PC-3 (cell line): ENCODE data around the gene VRK3. TPM values are rescaled to one million over a fixed set of nuclear protein-coding genes. Genes with fewer than 3 reads are reported as not detected.

Experiments
- ATAC-seq: fragments of 200-7000 bp; cut with Tn5 transposase; 2 replicates; pipeline ENCODE4 v1.9.1; 2020; ENCODE audit warnings: mild to moderate bottlenecking, moderate library complexity
- BruUV-seq: library from RNA; stranded (reverse); fragments of 400-500 nt; replicated peaks from 2 replicates; lab custom pipeline; 2021; lab: Mats Ljungman, UMichigan
- CTCF ChIA-PET: fragments of 300-600 bp; sonication (Branson Sonifier 250); formaldehyde crosslinking; loops from one replicate; lab custom pipeline; 2022; ENCODE audit warnings: antibody characterized with exemption; lab: Charles Lee
- POLR2A ChIA-PET: fragments of 300-600 bp; sonication (Branson Sonifier 250); formaldehyde crosslinking; loops from one replicate; lab custom pipeline; 2022; ENCODE audit warnings: antibody characterized with exemption; ENCODE audit not compliant: unreplicated experiment; lab: Charles Lee
- DNase-seq: peaks from one replicate; pipeline ENCODE4 v3.0.0-alpha.2; 2015
- H2AFZ ChIP-seq: fragments of 300-600 bp; sonication (generic); 2 replicates; pipeline ENCODE4 v1.6.0; 2016; ENCODE audit warnings: antibody characterized with exemption, low read length
- H3F3A ChIP-seq: fragments of 300-600 bp; sonication (generic); one replicate; pipeline ENCODE4 v1.6.0; 2017; ENCODE audit warnings: antibody characterized with exemption, low read length, control low read depth, mild to moderate bottlenecking; ENCODE audit not compliant: unreplicated experiment
- H3K27ac ChIP-seq: fragments of 300-600 bp; sonication (generic); 2 replicates; pipeline ENCODE4 v1.5.1; 2016; ENCODE audit warnings: mild to moderate bottlenecking, low read length
- H3K27me3 ChIP-seq: fragments of 300-600 bp; sonication (generic); 2 replicates; pipeline ENCODE4 v1.6.1; 2016; ENCODE audit warnings: low read length, mixed read lengths
- H3K36me3 ChIP-seq: fragments of 300-600 bp; sonication (generic); 2 replicates; pipeline ENCODE4 v1.6.1; 2016; ENCODE audit warnings: low read depth, mixed run types, low read length, mixed read lengths
- H3K4me1 ChIP-seq: fragments of 300-600 bp; sonication (generic); 2 replicates; pipeline ENCODE4 v1.5.1; 2016; ENCODE audit warnings: low read length; ENCODE audit not compliant: insufficient read depth
- H3K4me2 ChIP-seq: fragments of 300-600 bp; sonication (generic); 2 replicates; pipeline ENCODE4 v1.6.0; 2016; ENCODE audit warnings: low read length
- H3K4me3 ChIP-seq: fragments of 300-600 bp; sonication (generic); 2 replicates; pipeline ENCODE4 v1.5.1; 2016; ENCODE audit warnings: mild to moderate bottlenecking, low read length, mixed read lengths
- H3K79me2 ChIP-seq: fragments of 300-600 bp; sonication (generic); 2 replicates; pipeline ENCODE4 v1.6.1; 2017; ENCODE audit warnings: low read length, mixed read lengths
- H3K9ac ChIP-seq: fragments of 300-600 bp; sonication (generic); 2 replicates; pipeline ENCODE4 v1.6.0; 2016; ENCODE audit warnings: mild to moderate bottlenecking, low read length
- H3K9me2 ChIP-seq: fragments of 300-600 bp; sonication (generic); replicated peaks from 2 replicates; pipeline ENCODE4 v1.6.1; 2016; ENCODE audit warnings: mixed run types, low read length, mixed read lengths
- H3K9me3 ChIP-seq: fragments of 300-600 bp; sonication (generic); 2 replicates; pipeline ENCODE4 v1.6.1; 2016; ENCODE audit warnings: low read length, mixed read lengths
- H4K20me1 ChIP-seq: fragments of 300-600 bp; sonication (generic); 2 replicates; pipeline ENCODE4 v1.6.1; 2016; ENCODE audit warnings: low read length, mixed read lengths
- CTCF ChIP-seq: fragments of 300-600 bp; sonication (generic); conservative IDR thresholded peaks from 2 replicates; pipeline ENCODE4 v1.5.1; 2017; ENCODE audit warnings: antibody characterized with exemption, low read depth, mild to moderate bottlenecking, low read length
- EZH2 ChIP-seq: fragments of 300-600 bp; sonication (generic); IDR thresholded peaks from one replicate; pipeline ENCODE4 v1.6.1; 2017; ENCODE audit warnings: antibody characterized with exemption, mild to moderate bottlenecking, low read length; ENCODE audit not compliant: unreplicated experiment
- EZH2phosphoT487 ChIP-seq: fragments of 300-600 bp; sonication (generic); IDR thresholded peaks from 2 replicates; pipeline ENCODE4 v1.6.1; 2018; ENCODE audit warnings: mild to moderate bottlenecking, antibody characterized with exemption, low read length, borderline replicate concordance
- intact Hi-C: fragments of 100-400 bp; cut with micrococcal nuclease; formaldehyde crosslinking; loops from 2 replicates; pipeline ENCODE4 v1.9.0; 2023
- total RNA-seq: library from RNA; depleted of rRNA; stranded (reverse); fragments of >200 nt; gene quantifications from 2 replicates; pipeline ENCODE4 v1.2.3, GENCODE V29; 2014

The VRK3 gene
- total RNA-seq, 1 experiment from 2014 or later, result 36.3 TPM

- POLR2A ChIA-PET, result no interaction called here
- no peak overlapping the region for H3K4me2 ChIP-seq
Observed at GRCh38 chr19:50065938-50066337, 40.8 kb upstream of the VRK3 start.

GRCh38 chr19:50061650-50062049 is 36.5 kb upstream of the VRK3 start:
- ChIA-PET POLR2A (no interaction called here), CTCF (no interaction called here)
- no peak for ATAC-seq
- no TSS peak for BruUV-seq
- Histone ChIP-seq H4K20me1 (no peaks in the 10 kb centered on the region), H2AFZ (no peak overlapping the region), H3K27ac (no peak overlapping the region), H3K27me3 (no peaks in the 10 kb centered on the region), H3K9me2 (no peaks in the 10 kb centered on the region), H3K4me1 (no peaks in the 10 kb centered on the region), H3K4me3 (no peak overlapping the region), H3K4me2 (no peak overlapping the region), H3K36me3 (no peaks in the 10 kb centered on the region), H3F3A (no peaks in the 10 kb centered on the region), H3K79me2 (no peaks in the 10 kb centered on the region), H3K9ac (no peak overlapping the region), H3K9me3 (peaks cover 32% of the 10 kb centered on the region)
- intact Hi-C loops, result no loop called here
- no peak for DNase-seq
- TF ChIP-seq CTCF (no peak), EZH2 (no peak), EZH2phosphoT487 (no peak)

More at GRCh38 chr19:50065938-50066337, 40.8 kb upstream of the VRK3 start:
- no peak for TF ChIP-seq EZH2
- TF ChIP-seq CTCF, result no peak
- TF ChIP-seq EZH2phosphoT487, result no peak
- BruUV-seq, result no TSS peak
- intact Hi-C loops, result no loop called here
- H3K27me3 ChIP-seq, result no peaks in the 10 kb centered on the region
- DNase-seq (no peak), ATAC-seq (no peak)
- no peaks in the 10 kb centered on the region for H3F3A ChIP-seq
- no peaks in the 10 kb centered on the region for H3K4me1 ChIP-seq
- no peaks in the 10 kb centered on the region for H3K36me3 ChIP-seq
- H3K9ac ChIP-seq, result no peak overlapping the region
- no peaks in the 10 kb centered on the region for H3K9me2 ChIP-seq
- 0 out of 2 replicates have a peak, but pooled peaks cover 8% of the 10 kb centered on the region for H3K9me3 ChIP-seq
- H4K20me1 ChIP-seq, result no peaks in the 10 kb centered on the region
- CTCF ChIA-PET, result no interaction called here
- H3K27ac ChIP-seq, result no peak overlapping the region
- no peak overlapping the region for H3K4me3 ChIP-seq
- no peak overlapping the region for H2AFZ ChIP-seq
- H3K79me2 ChIP-seq, result no peaks in the 10 kb centered on the region

- no peaks in the 10 kb centered on the region for H3F3A ChIP-seq
- no peak overlapping the region for H3K4me2 ChIP-seq
- TF ChIP-seq EZH2phosphoT487, result no peak
- TF ChIP-seq CTCF, result no peak
- no peak for TF ChIP-seq EZH2
- H3K27me3 ChIP-seq, result no peaks in the 10 kb centered on the region
- no peaks in the 10 kb centered on the region for H4K20me1 ChIP-seq
- no peak overlapping the region for H2AFZ ChIP-seq
- no peak overlapping the region for H3K27ac ChIP-seq
- H3K4me3 ChIP-seq, result no peak overlapping the region
- no peaks in the 10 kb centered on the region for H3K79me2 ChIP-seq
- ATAC-seq, result no peak
- no peak overlapping the region for H3K9ac ChIP-seq
- ChIA-PET POLR2A (no interaction called here), CTCF (no interaction called here)
- H3K9me2 ChIP-seq, result no peaks in the 10 kb centered on the region
- H3K36me3 ChIP-seq, result no peaks in the 10 kb centered on the region
- intact Hi-C loops, result no loop called here
- H3K4me1 ChIP-seq, result no peaks in the 10 kb centered on the region
- DNase-seq, result no peak
- no TSS peak for BruUV-seq
- H3K9me3 ChIP-seq, result peaks cover 32% of the 10 kb centered on the region
Observed at GRCh38 chr19:50060107-50060506, 34.9 kb upstream of the VRK3 start.
